Uterus (tissue), 2 donors: ENCODE data around the gene EDDM3A.

Experiments used
- CTCF ChIP-seq, 4 experiments: fragments of 200-600 bp in 2 of 4; fragments of 450-650 bp in 2 of 4; sonication (generic) in 2 of 4; IDR thresholded peaks; one replicate each; pipeline ENCODE4 v1.5.1; 2016 to 2019; ENCODE audit warnings: antibody characterized with exemption in 4 of 4, mild to moderate bottlenecking in 2 of 4, moderate library complexity in 1 of 4
- POLR2A ChIP-seq, 2 donors: fragments of 450-650 bp; IDR thresholded peaks; one replicate each; pipeline ENCODE4 v1.6.1; 2016; ENCODE audit warnings: antibody characterized with exemption in 2 of 2, mild to moderate bottlenecking in 1 of 2, moderate library complexity in 1 of 2

GRCh38 chr14:20789230-20789813 lies 43.6 kb downstream of the EDDM3A start:
- no peak for TF ChIP-seq CTCF (IDR thresholded peaks at IDR 0.05)
- TF ChIP-seq POLR2A (IDR thresholded peaks at IDR 0.05): no peak
